ENCODE measurements around the gene GNB1. TPM values are rescaled to one million over a fixed set of nuclear protein-coding genes. Genes with fewer than 3 reads are reported as not detected.

The GNB1 gene
- total RNA-seq, 6 donors from 2014 or later = 126 to 386 (median 173) TPM

DNA sequence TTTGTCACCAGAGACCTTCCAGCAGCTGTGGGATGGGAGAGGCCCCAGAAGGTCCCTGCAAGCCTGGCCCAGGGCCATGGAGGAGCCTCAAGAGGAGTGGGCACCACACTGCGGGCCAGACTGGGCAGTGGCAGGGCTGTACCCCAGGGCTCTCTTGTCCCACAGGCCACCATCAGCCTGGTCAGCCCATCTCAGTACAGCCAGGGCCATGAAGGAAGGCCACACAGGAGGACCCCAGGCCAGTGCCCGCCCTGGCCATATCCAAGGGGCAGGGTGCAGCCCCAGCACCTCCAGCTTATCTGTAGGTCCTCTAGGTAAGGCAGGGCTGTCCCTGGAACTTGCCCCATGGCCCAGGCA is 3.1 kb upstream of the GNB1 start:
- TF ChIP-seq POLR2A (IDR thresholded peaks at IDR 0.05) = no peak
- TF ChIP-seq POLR2AphosphoS5 (IDR thresholded peaks at IDR 0.05) = no peak
- no peak for TF ChIP-seq CTCF (IDR thresholded peaks at IDR 0.05)
- TF ChIP-seq EP300 (IDR thresholded peaks at IDR 0.05) = no peak
- peaks cover 16 to 40% (median 27%) of the 10 kb centered on the region in 4 donors for H3K4me1 ChIP-seq
- WGBS, 2 donors = 71 to 80% methylated on average over 1 of the region's 2 CpGs

GRCh38 chr1:1893291-1893985 is 2.6 kb upstream of the GNB1 start:
- ATAC-seq (ENCODE audit: low FRiP score in 2 of 2) = no peak
- 91 to 92% methylated on average over 19 of the region's 19 CpGs for WGBS, 2 donors
- no peaks in the 10 kb centered on the region for H3K36me3 ChIP-seq
- no peaks in the 10 kb centered on the region for H3K9me3 ChIP-seq
- no peak for TF ChIP-seq POLR2AphosphoS5 (IDR thresholded peaks at IDR 0.05)
- peaks cover 22 to 45% (median 33%) of the 10 kb centered on the region in 4 donors for H3K4me1 ChIP-seq
- H3K27ac ChIP-seq = no peak overlapping the region
- no peaks in the 10 kb centered on the region for H3K27me3 ChIP-seq
- no peak overlapping the region for H3K4me3 ChIP-seq
- peak in 1 of 2 donors; percentile 46 for DNase-seq

More for the DNA sequence above, 3.1 kb upstream of the GNB1 start:
- ATAC-seq (ENCODE audit: low FRiP score in 2 of 2) (no peak), DNase-seq (peak in 1 of 2 donors; percentile 60)
- Histone ChIP-seq H3K27me3 (no peaks in the 10 kb centered on the region), H3K27ac (no peak overlapping the region), H3K9me3 (no peaks in the 10 kb centered on the region), H3K36me3 (no peaks in the 10 kb centered on the region), H3K4me3 (no peak overlapping the region)

DNA sequence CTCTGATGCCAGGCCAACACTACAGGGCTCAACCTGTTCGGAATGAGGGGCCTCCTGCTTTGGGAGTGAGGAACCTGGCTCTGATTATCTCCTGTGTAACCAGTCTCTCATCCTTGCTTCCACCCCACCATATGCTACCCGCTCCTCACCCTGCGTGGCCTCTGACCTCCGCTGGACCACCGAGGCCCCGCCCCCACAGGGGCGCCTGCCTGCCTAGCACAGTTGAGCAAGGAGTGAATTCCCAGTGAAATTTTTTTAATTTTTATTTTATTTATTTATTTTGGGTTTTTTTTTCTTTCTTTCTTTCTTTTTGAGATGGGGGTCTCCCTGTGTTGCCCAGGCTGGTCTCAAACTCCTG is 1.9 kb upstream of the GNB1 start:
- no peaks in the 10 kb centered on the region for H3K36me3 ChIP-seq
- no peak for TF ChIP-seq CTCF (IDR thresholded peaks at IDR 0.05)
- DNase-seq = peak in 1 of 2 donors; percentile 76
- no peaks in the 10 kb centered on the region for H3K9me3 ChIP-seq
- H3K4me1 ChIP-seq = peaks cover 29 to 52% (median 40%) of the 10 kb centered on the region in 4 donors
- H3K4me3 ChIP-seq = no peak overlapping the region
- H3K27ac ChIP-seq = no peak overlapping the region
- no peak for ATAC-seq (ENCODE audit: low FRiP score in 2 of 2)
- WGBS, 2 donors = 80 to 86% methylated on average over 7 of the region's 7 CpGs
- no peaks in the 10 kb centered on the region for H3K27me3 ChIP-seq

DNA sequence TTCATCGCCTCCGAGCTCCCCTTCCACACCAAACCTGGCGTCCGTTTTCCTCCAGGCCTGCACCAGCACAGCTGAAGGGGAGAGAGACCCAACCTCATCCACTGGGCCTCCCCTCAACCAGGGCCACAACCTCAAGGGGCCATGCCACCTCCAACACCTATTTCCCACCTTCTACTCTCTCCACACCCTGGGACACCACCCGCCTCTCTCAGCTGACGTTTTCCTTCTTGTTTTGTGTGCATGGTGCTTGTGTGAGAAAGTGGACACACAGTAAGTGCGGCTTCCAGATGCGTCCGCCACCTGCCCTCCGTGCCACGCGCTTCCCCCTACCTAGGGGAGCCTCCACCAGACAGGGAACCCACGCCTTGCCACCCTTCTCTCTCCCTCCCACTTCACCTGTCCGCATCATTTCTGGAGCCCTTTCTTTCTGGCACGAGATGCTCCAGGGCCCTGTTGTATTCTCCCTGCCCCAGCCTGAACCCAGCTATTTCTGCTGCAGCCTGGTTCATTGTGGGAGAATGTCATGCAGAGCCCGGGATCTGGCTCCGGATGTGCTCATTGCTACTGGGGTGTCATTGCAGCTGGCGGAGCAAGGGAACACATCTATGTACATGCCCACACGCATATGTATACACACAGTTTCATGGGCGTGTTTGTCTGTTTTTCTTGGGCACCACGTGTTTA is 1.3 kb upstream of the GNB1 start:
- DNase-seq (peak in 1 of 2 donors; percentile 58), ATAC-seq (ENCODE audit: low FRiP score in 2 of 2) (no peak)
- TF ChIP-seq POLR2A (IDR thresholded peaks at IDR 0.05) = no peak
- no peak for TF ChIP-seq POLR2AphosphoS5 (IDR thresholded peaks at IDR 0.05)
- no peak for TF ChIP-seq CTCF (IDR thresholded peaks at IDR 0.05)
- TF ChIP-seq EP300 (IDR thresholded peaks at IDR 0.05) = no peak
- 44 to 50% methylated on average over 19 to 21 of the region's 21 CpGs for WGBS, 2 donors
- H3K27me3 ChIP-seq = no peaks in the 10 kb centered on the region
- H3K4me3 ChIP-seq = peak overlapping the region in 3 of 4 donors; percentile 90 to 96 (median 91)
- H3K4me1 ChIP-seq = peaks cover 34 to 57% (median 45%) of the 10 kb centered on the region in 4 donors
- H3K36me3 ChIP-seq = no peaks in the 10 kb centered on the region
- H3K9me3 ChIP-seq = no peaks in the 10 kb centered on the region
- H3K27ac ChIP-seq = peak overlapping the region; percentile 94 to 99 (median 96)

DNA sequence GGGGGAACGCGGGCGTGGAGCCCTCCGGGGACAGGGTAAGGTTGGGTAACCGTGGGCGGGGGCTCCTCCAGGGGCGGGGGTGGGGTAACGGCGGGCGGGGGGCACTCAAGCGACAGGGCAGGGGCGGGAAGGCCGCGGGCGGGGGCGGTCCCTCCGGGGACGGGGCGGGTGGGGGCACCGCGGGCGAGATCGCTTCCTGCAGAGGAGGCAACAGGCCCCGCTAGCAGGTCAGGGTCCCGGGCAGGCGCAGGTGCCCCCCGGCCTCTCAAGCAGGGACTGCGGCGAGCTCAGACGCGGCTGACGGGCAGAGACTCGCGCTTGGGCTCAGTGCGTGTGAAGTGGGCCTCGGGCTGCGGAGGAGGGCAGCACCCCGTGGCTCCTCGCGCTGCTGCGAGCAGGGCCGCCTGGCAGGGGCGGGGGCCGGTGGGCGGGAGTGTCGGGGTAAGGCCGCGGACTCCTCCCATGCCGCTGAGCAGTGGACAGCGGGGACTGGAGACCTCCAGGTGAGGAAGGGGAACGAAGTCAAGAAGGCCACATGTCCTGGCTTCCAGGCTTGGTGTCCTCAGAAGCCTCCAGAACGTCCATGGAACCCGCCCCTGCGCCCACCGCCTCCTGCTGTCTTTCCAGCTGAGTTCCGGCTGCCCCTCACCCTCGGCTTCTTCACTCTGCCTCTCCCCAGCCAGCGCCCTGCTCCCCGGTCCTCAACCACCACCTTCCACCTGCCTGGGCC is 627 bp upstream of the GNB1 start:
- Histone ChIP-seq H3K27ac (peak overlapping the region; percentile 94 to 99 (median 96)), H3K27me3 (no peaks in the 10 kb centered on the region), H3K4me1 (peaks cover 40 to 65% (median 52%) of the 10 kb centered on the region in 4 donors), H3K9me3 (no peaks in the 10 kb centered on the region), H3K36me3 (no peaks in the 10 kb centered on the region), H3K4me3 (peak overlapping the region; percentile 68 to 96 (median 90))
- WGBS, 2 donors = 1% methylated on average over 9 to 10 of the region's 59 CpGs
- no peak for TF ChIP-seq CTCF (IDR thresholded peaks at IDR 0.05)
- peak in 1 of 2 donors; percentile 58 for TF ChIP-seq POLR2AphosphoS5 (IDR thresholded peaks at IDR 0.05)
- peak in 1 of 4 donors; percentile 18 for TF ChIP-seq POLR2A (IDR thresholded peaks at IDR 0.05)
- no peak for TF ChIP-seq EP300 (IDR thresholded peaks at IDR 0.05)
- ATAC-seq (ENCODE audit: low FRiP score in 2 of 2) = peak; percentile 82 to 83
- DNase-seq = peak; percentile 86 to 95

Data from upper lobe of left lung (tissue), 6 donors.